ENCODE data around the gene UTRN.

GRCh38 chr6:144294016-144294415, 8.9 kb downstream of the UTRN start:
- no peak for TF ChIP-seq CTCF (conservative IDR thresholded peaks at IDR 0.05 in 1 of 2, IDR thresholded peaks at IDR 0.05 in 1 of 2; ENCODE audit: extremely low read depth in 1 of 2, insufficient read depth in 1 of 2, low read depth in 1 of 2, low read length in 2 of 2)
- no peak for TF ChIP-seq EZH2 (IDR thresholded peaks at IDR 0.05; ENCODE audit: borderline replicate concordance, low read length)
